Kidney capillary endothelial cell (primary cell): ENCODE results near the gene SLC22A23.
A peak's percentile ranks its signal among the peaks of the same experiment; 100 is the strongest.

Experiments
- DNase-seq: peaks from one replicate; pipeline ENCODE4 v3.0.0-alpha.2; 2018; ENCODE audit warnings: low spot score

SLC22A23 gene

GRCh38 chr6:3471711-3472110, 14.9 kb upstream of the SLC22A23 start:
- DNase-seq: no peak

- DNase-seq: no peak
Measured at GRCh38 chr6:3471286-3471685, 14.4 kb upstream of the SLC22A23 start.

- DNase-seq: no peak
Measured at GRCh38 chr6:3468585-3468984, 11.7 kb upstream of the SLC22A23 start.

GRCh38 chr6:3467996-3468395, 11.1 kb upstream of the SLC22A23 start:
- DNase-seq: no peak

- DNase-seq: no peak
Measured at GRCh38 chr6:3466488-3467219, 9.8 kb upstream of the SLC22A23 start.

GRCh38 chr6:3460253-3460652, 3.4 kb upstream of the SLC22A23 start:
- no peak for DNase-seq

GRCh38 chr6:3458706-3459421, 2.0 kb upstream of the SLC22A23 start:
- no peak for DNase-seq

GRCh38 chr6:3457710-3458602, 1.1 kb upstream of the SLC22A23 start:
- DNase-seq: peak; percentile 12

- DNase-seq: no peak
Measured at GRCh38 chr6:3456395-3456897, 404 bp downstream of the SLC22A23 start.

GRCh38 chr6:3455569-3456394, 1.1 kb downstream of the SLC22A23 start:
- no peak for DNase-seq

- no peak for DNase-seq
Measured at GRCh38 chr6:3455147-3455568, 1.7 kb downstream of the SLC22A23 start.

GRCh38 chr6:3454273-3455010, 2.4 kb downstream of the SLC22A23 start:
- DNase-seq: no peak

- no peak for DNase-seq
Measured at GRCh38 chr6:3453413-3454272, 3.2 kb downstream of the SLC22A23 start.

- DNase-seq: no peak
Measured at GRCh38 chr6:3451498-3451897, 5.4 kb downstream of the SLC22A23 start.

GRCh38 chr6:3450888-3451287, 6.0 kb downstream of the SLC22A23 start:
- no peak for DNase-seq

- DNase-seq: no peak
Measured at GRCh38 chr6:3449750-3450305, 7.0 kb downstream of the SLC22A23 start.

- no peak for DNase-seq
Measured at GRCh38 chr6:3449321-3449720, 7.5 kb downstream of the SLC22A23 start.

- no peak for DNase-seq
Measured at GRCh38 chr6:3447005-3447404, 9.8 kb downstream of the SLC22A23 start.

GRCh38 chr6:3446184-3446583, 10.7 kb downstream of the SLC22A23 start:
- DNase-seq: no peak
